Endometrial microvascular endothelial cells (primary cell): ENCODE measurements around the gene IL36B. TPM values are rescaled to one million over a fixed set of nuclear protein-coding genes. Genes with fewer than 3 reads are reported as not detected.

Experiments used
- in situ Hi-C: cut with HindIII; loops from 2 replicates; pipeline ENCODE4 v1.10.0; 2017; ENCODE audit warnings: low sequenced_read_pairs, low pct_unique_long_range_greater_than_20kb; ENCODE audit errors: inconsistent ontology term
- total RNA-seq: library from RNA; depleted of rRNA; stranded (reverse); fragments of >200 nt; gene quantifications from one replicate; pipeline ENCODE4 v1.2.3, GENCODE V29; 2015; ENCODE audit errors: inconsistent ontology term

The IL36B gene
- total RNA-seq, 1 donor from 2014 or later = not detected

DNA sequence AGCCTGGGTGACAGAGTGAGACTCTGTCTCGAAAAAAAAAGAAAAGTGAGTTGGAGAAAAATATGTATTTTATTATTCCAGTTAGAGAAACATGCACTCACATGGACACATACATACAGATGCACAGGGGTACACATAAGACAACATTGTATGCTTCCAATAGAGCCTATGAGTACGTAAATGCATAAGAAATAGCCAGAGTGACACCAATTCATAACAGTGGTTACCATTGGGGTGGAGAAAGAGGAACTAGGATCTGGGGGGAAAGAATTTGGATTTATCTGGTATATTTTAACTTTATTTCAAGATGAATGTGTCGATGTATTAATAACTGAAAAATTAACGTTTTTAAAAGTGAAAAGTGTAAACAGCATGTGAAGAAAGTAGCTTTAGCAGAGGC, 31.4 kb downstream of the IL36B start:
- in situ Hi-C loops = no loop called here

DNA sequence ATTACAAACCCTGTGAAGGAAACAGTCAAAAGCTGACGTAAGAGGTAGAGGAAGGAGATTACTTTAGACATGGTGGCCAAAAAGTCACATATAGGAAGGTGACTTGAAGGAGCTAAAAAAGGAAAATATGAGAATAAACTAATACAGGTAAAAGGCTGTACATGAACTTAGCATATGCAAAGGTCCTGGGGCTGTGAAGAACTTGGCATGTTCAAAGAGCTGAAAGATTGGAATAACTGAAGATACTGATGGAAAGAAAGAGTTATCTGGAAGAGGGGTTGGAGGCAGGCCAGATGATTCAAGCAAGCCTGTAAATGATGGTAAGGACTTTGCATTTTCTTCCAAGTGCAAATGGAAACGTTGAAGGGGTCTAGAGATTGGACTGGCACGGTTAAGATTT, 34.2 kb downstream of the IL36B start:
- in situ Hi-C loops = no loop called here

DNA sequence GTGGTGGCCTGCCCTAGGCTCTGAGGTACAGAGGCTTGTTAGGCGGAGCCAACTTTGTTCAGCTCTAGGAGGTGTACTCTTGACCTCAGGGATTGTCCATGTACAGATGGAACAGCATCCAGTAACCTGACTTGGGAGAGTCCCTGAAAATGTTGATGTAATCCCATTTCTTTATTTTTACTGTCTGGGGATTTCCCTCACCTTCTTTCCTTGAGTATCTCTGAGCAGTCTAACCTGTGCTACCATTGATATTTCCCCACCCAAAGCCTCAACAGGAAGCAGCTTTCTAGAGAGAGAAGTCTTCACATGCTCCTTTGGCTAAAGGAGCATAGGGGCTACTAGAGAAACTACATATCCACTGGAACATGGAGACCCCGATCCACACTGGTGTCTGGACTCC, 37.0 kb downstream of the IL36B start:
- in situ Hi-C loops = no loop called here

DNA sequence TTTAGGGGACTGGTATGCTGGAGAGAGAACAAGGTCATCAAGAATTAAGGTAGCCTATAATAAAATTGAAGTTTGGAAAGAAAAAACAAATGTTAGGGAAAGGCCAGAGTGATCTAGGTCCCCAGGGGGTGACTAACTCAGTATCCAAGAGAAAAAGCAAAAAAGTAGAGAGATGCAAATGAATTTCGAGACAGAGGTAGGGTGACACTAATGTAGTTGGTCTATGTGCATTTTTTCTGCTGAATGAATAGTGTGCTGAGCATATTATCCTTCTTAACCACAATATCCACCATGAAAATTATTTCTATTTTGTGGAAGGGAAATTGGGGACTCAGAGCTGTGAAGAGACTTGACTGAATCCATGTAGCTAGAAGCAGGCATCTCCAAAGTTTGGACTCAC, 37.6 kb downstream of the IL36B start:
- in situ Hi-C loops = no loop called here

DNA sequence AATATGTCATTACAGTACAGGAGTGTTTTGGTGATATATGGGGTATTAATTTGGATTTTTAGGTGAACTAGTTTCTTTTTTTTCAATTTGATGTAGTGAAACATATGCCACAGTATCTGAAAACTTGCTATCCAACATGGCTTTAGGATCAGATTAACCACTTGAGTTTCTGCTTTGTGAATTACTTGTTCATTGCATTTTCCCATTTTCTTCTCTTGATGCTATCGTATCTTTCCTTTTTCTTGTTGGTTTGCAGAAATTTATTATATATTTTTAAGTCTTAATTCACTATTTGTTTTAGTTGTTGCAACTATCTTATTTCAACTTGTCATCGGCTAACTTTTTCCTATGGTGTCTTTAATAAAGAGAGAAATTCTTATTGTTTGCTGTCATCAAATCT, 38.6 kb downstream of the IL36B start:
- in situ Hi-C loops = no loop called here

DNA sequence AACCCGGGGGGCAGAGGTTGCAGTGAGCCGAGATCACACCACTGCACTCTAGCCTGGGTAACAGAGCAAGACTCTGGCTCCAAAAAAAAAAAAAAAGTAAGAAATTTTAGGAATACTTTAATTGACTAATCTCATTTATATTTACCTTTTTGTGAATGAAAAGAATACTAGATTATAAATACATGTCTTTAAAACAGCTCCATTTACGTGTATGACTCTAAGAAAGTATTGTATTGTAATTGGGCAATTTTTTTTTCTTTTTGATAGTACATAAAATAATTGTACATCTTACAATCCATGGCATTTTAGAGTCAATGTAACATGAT, 39.4 kb downstream of the IL36B start:
- in situ Hi-C loops = no loop called here

DNA sequence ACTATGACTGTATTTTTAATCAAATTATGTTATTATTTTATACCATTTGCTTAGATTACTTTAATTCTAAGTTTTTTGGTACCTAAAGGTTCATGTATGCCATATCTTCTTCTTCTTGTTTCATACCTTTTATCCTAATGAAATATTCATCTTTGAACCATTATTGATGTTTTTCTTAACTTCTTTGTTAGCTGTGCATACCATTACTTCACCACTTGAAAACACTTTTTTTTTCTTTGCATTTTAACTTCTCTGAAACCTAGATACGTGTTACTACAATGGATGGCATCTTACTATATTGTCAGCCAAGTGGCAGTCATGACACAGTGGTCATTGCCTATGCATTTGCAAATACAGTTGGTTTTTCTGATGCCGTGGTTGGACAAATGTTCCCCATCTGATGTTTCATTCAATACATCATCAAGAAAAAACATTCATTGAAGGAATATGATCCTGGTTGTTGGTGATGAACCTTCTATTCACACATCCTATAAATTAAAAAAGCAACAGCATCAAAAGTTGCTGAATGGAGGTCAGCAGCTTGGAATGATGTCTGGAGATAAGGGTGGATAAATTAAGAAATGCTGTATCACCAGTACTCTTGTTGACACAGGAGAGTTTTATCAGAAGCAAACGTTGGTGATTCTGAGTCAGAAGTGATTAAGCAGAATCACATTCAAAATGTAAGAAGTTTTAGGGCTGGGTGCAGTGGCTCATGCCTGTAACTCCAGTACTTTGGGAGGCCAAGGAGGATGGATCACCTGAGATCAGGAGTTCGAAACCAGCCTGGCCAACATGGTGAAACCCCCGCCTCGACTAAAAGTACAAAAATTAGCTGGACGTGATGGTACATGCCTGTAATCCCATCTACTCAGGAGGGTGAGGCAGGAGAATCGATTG, 40.0 kb downstream of the IL36B start:
- in situ Hi-C loops = no loop called here

DNA sequence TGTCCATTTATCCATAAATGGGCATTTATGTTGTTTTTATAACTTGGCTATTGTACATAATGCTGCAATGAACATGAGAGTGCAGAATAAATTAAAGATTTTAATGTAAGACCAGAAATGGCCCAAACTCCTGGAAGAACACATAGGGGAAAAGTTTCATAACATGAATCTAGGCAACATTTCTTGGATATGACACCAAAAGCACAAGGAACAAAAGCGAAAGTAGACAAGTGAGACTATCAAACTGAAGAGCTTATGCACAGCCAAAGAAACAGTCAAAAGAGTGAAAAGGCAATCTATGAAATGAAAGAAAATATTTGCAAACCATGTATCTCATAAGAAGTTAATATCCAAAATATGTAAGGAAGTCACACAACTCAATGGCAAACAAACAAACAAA, 41.6 kb downstream of the IL36B start:
- in situ Hi-C loops = no loop called here

DNA sequence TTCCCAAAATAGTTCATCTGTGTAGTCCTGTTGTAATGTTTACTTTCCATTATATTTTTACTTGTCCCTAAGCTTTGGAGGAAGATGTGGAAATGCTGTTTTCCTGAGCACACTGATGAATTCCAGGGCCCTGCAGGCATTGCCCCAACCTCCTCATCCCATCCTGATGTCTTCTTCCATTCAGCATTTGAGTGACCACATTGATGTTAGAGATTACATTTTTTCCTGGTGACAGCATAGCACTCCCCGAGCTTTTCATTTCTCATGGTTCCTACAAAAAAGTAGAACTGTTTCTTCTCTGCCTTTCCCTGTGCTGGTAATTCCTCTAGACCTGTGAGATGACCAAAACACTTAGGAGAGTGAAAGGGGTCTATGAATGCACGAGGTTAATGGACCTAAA, 42.6 kb downstream of the IL36B start:
- in situ Hi-C loops = no loop called here

DNA sequence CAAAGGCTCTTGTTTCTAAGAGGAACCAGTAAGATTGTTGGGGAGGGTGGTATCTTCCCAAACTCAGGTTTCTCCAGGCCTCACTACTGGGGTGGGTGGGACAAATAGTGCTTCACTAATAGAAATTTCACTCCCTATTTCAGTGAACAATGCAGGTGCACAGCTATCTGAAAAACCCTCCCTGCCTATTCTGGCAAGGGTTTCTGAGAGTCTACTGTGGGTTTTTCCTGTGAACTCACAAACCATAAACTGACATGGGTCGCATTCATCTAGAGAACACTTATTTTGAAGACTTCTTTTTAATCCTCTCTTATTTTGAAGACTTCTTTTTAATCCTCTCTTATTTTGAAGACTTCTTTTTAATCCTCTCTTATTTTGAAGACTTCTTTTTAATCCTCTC, 43.0 kb downstream of the IL36B start:
- in situ Hi-C loops = no loop called here

DNA sequence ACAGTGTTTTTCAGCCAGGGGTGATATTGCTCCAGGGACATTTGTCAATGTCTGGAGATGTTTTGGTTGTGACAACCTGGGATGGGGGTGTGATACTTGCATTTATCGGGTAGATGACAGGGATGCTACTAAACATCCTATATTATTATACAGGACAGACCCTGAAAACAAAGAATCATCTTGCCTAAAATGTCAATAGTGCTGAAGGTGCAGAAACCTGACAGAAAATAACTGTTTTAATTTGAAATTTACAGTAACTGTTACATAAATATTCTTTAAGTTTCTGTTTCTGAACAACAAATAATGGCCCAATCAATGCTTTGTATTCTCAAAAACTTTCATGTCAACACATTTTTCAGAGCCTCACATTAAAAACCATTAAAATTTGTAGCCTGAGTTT, 45.4 kb downstream of the IL36B start:
- in situ Hi-C loops = no loop called here

DNA sequence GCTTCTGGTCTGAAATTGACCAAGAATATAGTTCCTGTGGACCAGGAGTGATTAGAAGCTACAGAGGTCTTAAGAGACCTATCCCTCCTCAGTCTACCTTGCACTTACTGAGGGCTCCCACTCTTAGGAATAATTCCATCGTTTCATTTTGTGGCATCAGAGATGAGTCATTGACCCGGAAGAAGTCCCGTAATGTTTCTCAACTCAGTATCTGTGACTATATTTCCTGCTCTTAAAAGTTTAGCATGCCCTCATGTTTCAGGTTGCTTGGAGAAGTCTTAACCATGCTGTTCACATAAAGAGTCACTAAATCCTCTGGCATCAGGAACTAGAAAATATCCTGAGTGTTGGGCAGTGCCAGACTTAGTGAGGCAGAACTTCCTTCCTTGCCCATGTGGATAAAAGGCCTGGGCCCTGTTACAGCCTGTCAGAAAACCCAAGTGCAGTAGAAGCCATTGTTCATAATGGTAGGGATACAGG, 47.6 kb downstream of the IL36B start, which contains the start of gene IL36A:
TSS of gene IL36A (plus strand) at position 430 of the 480 bp plus-strand sequence. CDS start 413 bp downstream, outside the sequence.
- in situ Hi-C loops = no loop called here

DNA sequence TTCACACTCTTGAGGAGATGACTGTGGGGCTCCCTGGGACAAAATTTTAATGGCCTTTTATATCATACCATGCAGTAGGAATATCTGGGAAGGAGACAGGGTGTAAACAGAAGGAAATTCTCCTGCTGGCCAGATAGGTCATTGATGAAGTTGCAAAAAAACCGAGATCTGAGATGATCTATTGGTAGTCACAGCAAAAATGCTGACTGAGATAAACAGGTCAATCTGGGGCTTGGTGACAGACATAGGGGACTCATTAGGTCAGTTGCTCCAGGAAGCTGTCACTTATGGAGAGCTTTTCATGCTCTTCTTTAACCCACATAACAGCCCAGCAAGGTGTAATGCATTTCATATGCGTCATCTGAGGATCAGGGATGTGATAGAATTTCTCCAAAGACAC, 50.0 kb downstream of the IL36B start:
- in situ Hi-C loops = no loop called here

DNA sequence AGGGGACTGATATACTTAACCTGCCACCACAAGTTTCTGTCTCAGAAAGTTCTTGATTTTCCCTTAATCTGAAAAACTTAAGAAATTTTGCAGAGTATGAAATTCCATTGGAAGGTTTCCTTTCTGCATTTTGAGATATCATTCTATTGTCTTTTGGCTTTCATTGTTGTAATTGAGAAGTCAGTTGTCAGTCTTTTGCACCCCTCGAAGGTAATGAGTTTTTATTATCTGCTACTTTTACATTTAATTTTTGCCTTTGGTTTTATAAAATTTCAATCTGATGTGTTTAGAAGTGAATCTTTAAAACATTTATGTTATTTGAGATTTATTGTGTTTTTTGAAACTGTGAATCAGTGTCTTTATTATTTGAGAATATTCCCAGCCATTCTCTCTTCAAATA, 52.2 kb downstream of the IL36B start:
- in situ Hi-C loops = no loop called here

DNA sequence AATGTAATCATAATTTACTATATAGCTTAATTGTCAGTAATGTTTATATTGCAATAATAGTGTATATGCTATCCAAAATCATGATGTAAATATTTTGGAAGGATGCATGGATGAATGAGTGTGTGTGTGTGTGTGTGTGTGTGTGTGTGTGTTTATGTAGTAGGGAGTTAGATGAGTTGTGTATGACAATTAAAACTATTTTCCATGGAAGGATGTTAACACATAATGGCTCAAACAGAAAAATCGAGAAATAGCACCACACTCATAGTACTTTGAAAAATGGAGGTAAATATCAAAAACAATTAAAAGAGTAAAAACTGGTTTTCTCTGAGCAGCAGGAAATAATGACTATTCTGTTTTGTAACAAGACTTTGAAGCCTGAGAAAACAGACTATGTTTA, 55.5 kb downstream of the IL36B start:
- in situ Hi-C loops = no loop called here

DNA sequence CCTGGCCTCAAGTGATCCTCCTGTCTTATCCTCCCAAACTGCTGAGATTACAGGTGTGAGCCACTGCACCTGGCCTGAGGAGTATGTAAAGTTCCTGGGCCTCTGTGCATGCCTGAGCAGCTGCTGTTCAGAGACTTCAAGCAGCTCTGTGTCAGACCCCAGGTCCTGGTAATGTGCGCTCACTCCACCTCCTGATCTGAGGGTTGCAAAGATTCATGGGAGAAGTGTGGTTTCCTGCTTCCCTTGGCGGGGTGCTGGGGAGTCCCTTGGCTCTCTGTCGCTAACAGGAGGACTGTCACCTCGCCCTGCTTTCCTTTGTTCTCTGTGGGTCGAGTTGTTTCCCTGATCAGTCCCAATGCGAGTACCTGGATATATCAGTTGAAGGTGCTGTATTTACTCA, 56.0 kb downstream of the IL36B start:
- in situ Hi-C loops = no loop called here

DNA sequence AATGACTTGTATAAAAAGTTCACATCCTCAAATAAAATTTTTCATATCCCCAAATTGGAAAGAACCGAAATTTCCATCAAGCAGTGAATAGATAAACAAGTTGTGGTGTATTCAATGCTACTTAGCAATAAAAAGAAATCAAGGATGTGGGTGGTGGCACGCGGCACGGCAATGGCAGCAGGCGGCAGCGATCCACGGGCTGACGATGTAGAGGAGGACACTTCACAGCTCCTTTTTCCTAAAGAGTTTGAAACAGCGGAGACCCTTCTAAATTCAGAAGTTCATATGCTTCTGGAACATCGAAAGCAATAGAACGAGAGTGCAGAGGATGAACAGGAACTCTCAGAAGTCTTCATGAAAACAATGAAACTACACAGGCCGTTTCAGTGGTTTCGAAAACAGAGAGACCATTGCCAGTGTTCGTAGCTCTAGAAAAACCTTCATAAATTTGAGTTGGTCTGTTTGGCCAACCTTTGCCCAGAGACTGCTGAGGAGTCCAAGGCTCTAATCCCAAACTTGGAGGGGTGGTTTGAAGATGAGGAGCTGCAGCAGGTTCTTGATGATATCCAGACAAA, 57.2 kb downstream of the IL36B start:
- in situ Hi-C loops = no loop called here

DNA sequence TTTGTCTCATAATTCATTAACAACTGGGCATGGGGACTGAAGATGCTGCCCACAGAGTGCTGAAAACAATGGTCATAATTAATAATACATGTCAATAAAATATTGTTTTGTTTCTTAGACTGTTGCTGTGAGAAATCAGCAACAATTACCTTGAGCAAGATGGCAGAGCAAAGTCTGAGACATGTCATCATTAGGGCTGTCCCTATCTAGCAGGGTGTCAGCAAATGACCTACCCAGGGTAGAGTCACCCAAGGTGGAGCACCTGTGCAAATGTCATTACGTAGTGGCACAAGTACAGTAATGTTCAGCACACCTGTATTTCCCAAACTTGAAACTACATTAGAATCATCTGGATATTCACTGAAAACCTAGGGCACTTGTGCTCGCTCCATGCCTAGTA, 58.0 kb downstream of the IL36B start:
- in situ Hi-C loops = no loop called here

DNA sequence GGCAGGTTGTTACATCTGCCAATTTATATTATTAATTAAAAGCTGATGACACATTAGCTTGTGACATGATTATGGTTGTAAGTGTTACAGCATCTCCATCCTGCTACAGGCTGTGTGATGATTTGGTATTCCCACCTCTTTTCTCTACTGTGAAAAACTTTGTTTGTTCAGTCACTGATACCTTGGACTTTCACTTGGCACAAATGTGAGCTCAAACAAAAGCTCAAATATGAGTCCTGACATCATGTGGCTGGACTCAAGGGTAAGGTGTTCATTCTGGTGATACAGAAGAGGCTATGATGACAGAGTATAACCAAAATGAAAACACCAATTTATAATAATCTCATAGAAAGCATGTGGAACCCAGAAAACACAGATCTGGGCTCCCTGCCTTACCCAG, 58.8 kb downstream of the IL36B start:
- in situ Hi-C loops = no loop called here

DNA sequence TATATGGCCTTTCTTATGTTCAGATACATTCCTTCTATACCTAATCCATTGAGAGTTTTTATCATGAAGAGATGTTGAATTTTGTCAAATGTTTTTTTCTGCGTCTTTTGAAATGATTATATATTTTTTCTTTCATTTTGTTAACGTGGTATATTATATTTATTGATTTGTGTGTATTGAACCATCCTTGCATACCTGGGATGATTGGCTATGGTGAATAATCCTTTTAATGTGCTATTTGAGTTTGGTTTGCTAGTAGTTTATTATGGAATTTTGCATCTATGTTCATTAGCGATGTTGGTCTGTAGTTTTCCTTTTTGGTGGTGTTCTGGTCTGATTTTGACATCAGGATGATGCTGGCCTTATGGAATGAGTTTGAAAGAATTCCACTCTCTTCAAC, 63.1 kb downstream of the IL36B start:
- in situ Hi-C loops = no loop called here

DNA sequence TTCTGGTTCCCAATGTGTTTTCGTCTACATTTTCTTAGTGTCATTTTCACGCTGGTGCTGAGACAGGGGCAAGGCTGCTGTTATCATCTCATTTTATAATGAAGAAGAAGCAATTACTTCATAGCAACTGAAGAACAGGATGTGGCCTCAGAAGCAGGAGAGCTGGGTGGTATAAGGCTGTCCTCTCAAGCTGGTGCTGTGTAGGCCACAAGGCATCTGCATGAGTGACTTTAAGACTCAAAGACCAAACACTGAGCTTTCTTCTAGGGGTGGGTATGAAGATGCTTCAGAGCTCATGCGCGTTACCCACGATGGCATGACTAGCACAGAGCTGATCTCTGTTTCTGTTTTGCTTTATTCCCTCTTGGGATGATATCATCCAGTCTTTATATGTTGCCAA, 67.6 kb downstream of the IL36B start:
- in situ Hi-C loops = no loop called here
